Glutamatergic neuron (in vitro differentiated cells): Measurements from ENCODE around the gene AGAP1. TPM values are rescaled to one million over a fixed set of nuclear protein-coding genes. Genes with fewer than 3 reads are reported as not detected.

Experiments
- DNase-seq: peaks from one replicate; pipeline ENCODE4 v3.0.0; 2022
- H3K27ac Mint-ChIP-seq: one replicate; pipeline ENCODE4 v1.8.0; 2020; ENCODE audit warnings: mild to moderate bottlenecking, mixed read lengths, inconsistent platforms; ENCODE audit not compliant: unreplicated experiment
- H3K27me3 Mint-ChIP-seq: one replicate; pipeline ENCODE4 v1.8.0; 2020; ENCODE audit warnings: mild to moderate bottlenecking, moderate library complexity, mixed read lengths, inconsistent platforms; ENCODE audit not compliant: unreplicated experiment
- H3K36me3 Mint-ChIP-seq: one replicate; pipeline ENCODE4 v1.8.0; 2020; ENCODE audit warnings: mild to moderate bottlenecking, mixed read lengths, inconsistent platforms; ENCODE audit not compliant: unreplicated experiment
- H3K4me1 Mint-ChIP-seq: one replicate; pipeline ENCODE4 v1.8.0; 2020; ENCODE audit warnings: mild to moderate bottlenecking, low read depth, mixed read lengths, inconsistent platforms; ENCODE audit not compliant: unreplicated experiment
- H3K4me3 Mint-ChIP-seq: one replicate; pipeline ENCODE4 v1.8.0; 2020; ENCODE audit warnings: mild to moderate bottlenecking, mixed read lengths, inconsistent platforms; ENCODE audit not compliant: unreplicated experiment
- H3K9me3 Mint-ChIP-seq: one replicate; pipeline ENCODE4 v1.8.0; 2020; ENCODE audit warnings: mild to moderate bottlenecking, moderate library complexity, mixed read lengths, inconsistent platforms; ENCODE audit not compliant: unreplicated experiment
- CTCF ChIP-seq: fragments of 200-600 bp; sonication (generic); IDR thresholded peaks from one replicate; pipeline ENCODE4 v1.5.0; 2021; ENCODE audit not compliant: partially characterized antibody, unreplicated experiment
- total RNA-seq: library from RNA; stranded (reverse); fragmentation: NEBNext Ultra II Directional; extraction: Animal tissue kit (Norgen Biotek cat#: 25700); gene quantifications from one replicate; pipeline ENCODE4 v1.2.1, GENCODE V29; 2021; ENCODE audit not compliant: unreplicated experiment

The AGAP1 gene
- total RNA-seq, 1 donor from 2014 or later, result 153 TPM

DNA sequence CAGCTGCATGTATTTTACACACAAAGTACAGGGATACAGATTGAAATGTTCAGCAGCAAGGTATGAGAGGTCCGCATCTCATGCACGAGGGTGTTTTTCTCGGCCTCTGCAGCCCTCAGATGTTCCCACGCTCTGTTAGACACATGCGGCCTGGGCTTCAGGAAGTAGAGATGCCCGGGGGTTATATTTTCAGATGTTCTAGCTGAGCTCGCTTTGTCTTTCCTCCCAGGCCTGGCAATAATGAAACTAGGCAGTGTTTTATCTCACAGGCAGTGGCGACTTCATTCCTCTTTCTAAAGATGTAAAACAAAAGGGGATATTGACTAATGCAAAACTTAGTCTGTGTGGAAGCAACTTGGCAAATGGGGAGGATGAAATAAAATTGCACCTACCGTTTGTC lies 483.6 kb downstream of the AGAP1 start:
- Mint-ChIP-seq H3K4me1 (peaks cover 29% of the 10 kb centered on the region), H3K4me3 (no peak overlapping the region), H3K27me3 (peaks cover 14% of the 10 kb centered on the region), H3K36me3 (peaks cover 13% of the 10 kb centered on the region), H3K9me3 (peaks cover 2% of the 10 kb centered on the region), H3K27ac (no peak overlapping the region)
- TF ChIP-seq CTCF, result no peak
- DNase-seq, result no peak

- no peak for DNase-seq
- Mint-ChIP-seq H3K4me3 (no peak overlapping the region), H3K27ac (no peak overlapping the region), H3K4me1 (peaks cover 27% of the 10 kb centered on the region), H3K36me3 (peaks cover 11% of the 10 kb centered on the region), H3K9me3 (peaks cover 2% of the 10 kb centered on the region), H3K27me3 (peaks cover 14% of the 10 kb centered on the region)
- no peak for TF ChIP-seq CTCF
Measured at GRCh38 chr2:235978022-235978421, 484.2 kb downstream of the AGAP1 start.

- Mint-ChIP-seq H3K9me3 (peaks cover 4% of the 10 kb centered on the region), H3K4me3 (no peak overlapping the region), H3K27ac (no peak overlapping the region), H3K4me1 (peaks cover 26% of the 10 kb centered on the region), H3K36me3 (peaks cover 6% of the 10 kb centered on the region), H3K27me3 (peaks cover 10% of the 10 kb centered on the region)
- TF ChIP-seq CTCF, result no peak
- DNase-seq, result no peak
Measured at GRCh38 chr2:235979037-235979436, 485.2 kb downstream of the AGAP1 start.

GRCh38 chr2:235979753-235980435 lies 486.1 kb downstream of the AGAP1 start:
- peaks cover 10% of the 10 kb centered on the region for H3K27me3 Mint-ChIP-seq
- peaks cover 26% of the 10 kb centered on the region for H3K4me1 Mint-ChIP-seq
- TF ChIP-seq CTCF, result no peak
- no peak overlapping the region for H3K27ac Mint-ChIP-seq
- DNase-seq, result peak; percentile 73
- H3K9me3 Mint-ChIP-seq, result peaks cover 4% of the 10 kb centered on the region
- no peak overlapping the region for H3K4me3 Mint-ChIP-seq
- H3K36me3 Mint-ChIP-seq, result peaks cover 10% of the 10 kb centered on the region

DNA sequence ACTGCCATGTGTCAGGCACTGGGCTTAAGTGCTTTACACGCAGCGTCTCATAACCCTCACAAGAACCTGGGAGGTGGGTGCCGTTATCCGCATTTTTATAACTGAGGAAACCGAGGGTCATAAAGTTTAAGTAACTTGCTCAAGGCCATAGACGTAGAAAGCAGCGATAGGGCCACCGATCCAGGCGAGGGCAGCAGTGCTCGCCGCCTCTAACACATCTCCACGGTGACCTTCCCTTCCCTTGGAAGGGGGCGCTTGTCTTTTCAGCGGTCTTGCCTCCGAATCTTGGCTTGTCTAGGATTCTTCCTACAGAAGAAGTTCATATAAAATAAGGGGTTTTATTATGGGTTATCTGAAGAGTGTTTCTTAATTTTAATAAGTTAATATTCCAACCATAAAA lies 487.8 kb downstream of the AGAP1 start:
- DNase-seq, result no peak
- Mint-ChIP-seq H3K4me1 (peaks cover 26% of the 10 kb centered on the region), H3K27me3 (peaks cover 10% of the 10 kb centered on the region), H3K36me3 (peaks cover 4% of the 10 kb centered on the region), H3K4me3 (no peak overlapping the region), H3K27ac (no peak overlapping the region), H3K9me3 (peaks cover 7% of the 10 kb centered on the region)
- TF ChIP-seq CTCF, result no peak
